ENCODE results near the gene IFI30. TPM values are rescaled to one million over a fixed set of nuclear protein-coding genes. Genes with fewer than 3 reads are reported as not detected.

The IFI30 gene
- polyA plus RNA-seq, 1 of the 3 experiments (the other 2 are of a cell fraction), result 11.6 TPM

GRCh38 chr19:18153556-18154134 is 20.0 kb upstream of the IFI30 start:
- ChIA-PET POLR2A (no interaction called here), CTCF (interaction anchor here (1.0 to 2.6 kb wide), 3 partner anchors 14 to 41 kb away, joined by 3 to 11 read pairs (median 7); no protein-coding TSS in a partner anchor)
- H4K20me1 ChIP-seq (ENCODE audit: insufficient read depth), result peaks cover 5% of the 10 kb centered on the region; the same call in 1 of the 2 replicates
- peak overlapping the region; percentile 68 for H2AFZ ChIP-seq (ENCODE audit: low read depth)
- H3K27ac ChIP-seq (ENCODE audit: low read depth in 2 of 2, low read length in 1 of 2), result peak overlapping the region; percentile 85 to 98
- DNase-seq, result peak; percentile 59
- peaks cover 17 to 46% of the 10 kb centered on the region in 2 experiments; a peak in 2 of 4 replicates for H3K4me1 ChIP-seq (ENCODE audit: control insufficient read depth in 1 of 2, insufficient read depth in 2 of 2, low read depth in 1 of 2, low read length in 1 of 2)
- peak overlapping the region; percentile 94 for H3K9ac ChIP-seq
- peak overlapping the region; percentile 97 for H3K4me2 ChIP-seq
- H3K27me3 ChIP-seq (ENCODE audit: insufficient read depth), result no peaks in the 10 kb centered on the region
- no peaks in the 10 kb centered on the region for H3K9me3 ChIP-seq
- no peaks in the 10 kb centered on the region for H3K9me2 ChIP-seq
- H3K4me3 ChIP-seq (ENCODE audit: low read depth in 2 of 2, low read length in 1 of 2), result peak overlapping the region; percentile 89 to 93
- peaks cover 19% of the 10 kb centered on the region for H3F3A ChIP-seq (replicated peaks; ENCODE audit: insufficient read depth)
- peaks cover 0 to 20% of the 10 kb centered on the region in 2 experiments for H3K36me3 ChIP-seq (replicated peaks in 1 of 2; ENCODE audit: control insufficient read depth in 1 of 2, insufficient read depth in 2 of 2, low read length in 1 of 2)
- TF ChIP-seq MEF2A (IDR thresholded peaks at IDR 0.05; ENCODE audit: borderline replicate concordance, low read depth) (no peak), MAX (IDR thresholded peaks at IDR 0.05; ENCODE audit: low read depth) (no peak), REST (IDR thresholded peaks at IDR 0.05; ENCODE audit: low read depth, low read length) (no peak), EZH2phosphoT487 (IDR thresholded peaks at IDR 0.05; ENCODE audit: borderline replicate concordance, low read depth) (no peak), FOSL2 (IDR thresholded peaks at IDR 0.05; ENCODE audit: borderline replicate concordance, low read depth) (no peak), EP300 (IDR thresholded peaks at IDR 0.05; ENCODE audit: borderline replicate concordance in 1 of 2, low read depth in 1 of 2, low read length in 1 of 2) (no peak), FOXJ3 (CRISPR knock-in tag; IDR thresholded peaks at IDR 0.05) (no peak), JUND (IDR thresholded peaks at IDR 0.05) (no peak), RCOR1 (IDR thresholded peaks at IDR 0.05; ENCODE audit: low read length) (no peak), NFIC (IDR thresholded peaks at IDR 0.05; ENCODE audit: borderline replicate concordance) (no peak)
- WGBS (ENCODE audit: low lambda C conversion rate), result 3% methylated on average over 8 of the region's 38 CpGs
- H3K79me2 ChIP-seq (ENCODE audit: insufficient read depth), result peaks cover 45% of the 10 kb centered on the region

Data from SK-N-SH (cell line).